C4-2B (cell line): ENCODE results near the gene DAB1.

ENCODE experiments used
- H3K27ac ChIP-seq: fragments of 450-650 bp; 2 replicates; pipeline ENCODE4 v1.5.1; 2017
- CTCF ChIP-seq: fragments of 450-650 bp; conservative IDR thresholded peaks from 2 replicates; pipeline ENCODE4 v1.5.1; 2017; ENCODE audit warnings: mild to moderate bottlenecking
- ZFX ChIP-seq: fragments of 450-650 bp; IDR thresholded peaks from 2 replicates; pipeline ENCODE4 v1.6.1; 2017

Gene DAB1

DNA sequence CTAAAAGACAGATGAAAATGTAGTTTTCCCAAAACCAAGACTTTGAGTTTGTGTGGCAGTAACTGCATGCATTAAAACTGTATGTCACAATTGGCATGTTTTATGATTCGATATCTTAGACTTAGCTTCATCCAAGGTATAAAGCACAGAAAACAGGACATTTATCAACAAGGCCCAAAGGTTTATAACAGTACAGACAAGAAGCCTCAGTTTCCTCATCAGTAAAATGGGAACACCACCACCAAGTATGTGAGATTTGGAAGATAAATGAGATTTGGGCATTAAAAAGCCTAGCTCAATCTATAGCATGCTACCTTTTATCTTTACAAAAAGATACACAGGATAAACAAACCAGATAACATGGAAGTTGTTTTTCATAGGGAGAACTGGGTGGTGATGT lies 128.5 kb downstream of the DAB1 start:
- no peak for TF ChIP-seq CTCF
- TF ChIP-seq ZFX = no peak
- no peak overlapping the region for H3K27ac ChIP-seq

DNA sequence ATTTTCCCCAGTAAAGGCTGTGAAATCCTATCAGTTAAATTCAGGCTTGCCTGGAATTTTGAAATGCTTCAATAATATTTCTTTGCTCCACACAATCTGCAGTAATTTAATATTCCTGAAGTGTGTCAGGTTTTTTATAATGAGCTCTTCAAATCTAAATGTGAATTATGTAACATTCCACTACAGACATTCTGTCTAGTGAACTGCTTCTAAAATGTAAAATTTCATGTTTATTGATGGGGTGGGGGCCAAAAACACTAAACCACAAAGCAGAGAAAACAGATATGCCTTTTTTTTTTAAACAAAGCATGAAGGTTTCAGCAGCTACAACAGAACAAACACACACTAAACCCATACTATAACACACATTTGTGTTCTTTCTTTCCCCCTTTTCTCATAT lies 129.7 kb downstream of the DAB1 start:
- no peak for TF ChIP-seq ZFX
- no peak for TF ChIP-seq CTCF
- no peak overlapping the region for H3K27ac ChIP-seq

- H3K27ac ChIP-seq = no peak overlapping the region
- no peak for TF ChIP-seq ZFX
- peak; percentile 17 for TF ChIP-seq CTCF
Measured at GRCh38 chr1:57293214-57293613, 130.6 kb downstream of the DAB1 start.

GRCh38 chr1:57289781-57290180 lies 134.1 kb downstream of the DAB1 start:
- H3K27ac ChIP-seq = no peak overlapping the region
- no peak for TF ChIP-seq ZFX
- no peak for TF ChIP-seq CTCF

DNA sequence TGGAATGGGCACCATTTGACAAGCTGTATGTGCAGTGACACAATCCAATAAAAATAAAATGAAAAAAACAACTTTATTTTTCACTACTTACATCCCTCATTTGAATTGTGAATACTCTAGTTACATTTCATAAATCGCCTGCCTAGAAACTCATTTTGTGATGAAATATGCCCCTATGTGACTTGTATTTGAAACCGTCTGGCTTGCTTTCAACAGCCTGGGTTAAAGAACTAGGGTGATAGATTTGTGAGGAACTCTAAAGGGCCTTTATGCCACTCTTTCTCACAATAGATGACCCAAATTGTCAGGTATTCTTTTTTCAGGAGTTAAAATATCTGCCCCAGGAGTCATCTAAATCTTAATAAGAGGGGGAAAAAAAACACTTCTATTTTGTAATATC lies 137.9 kb downstream of the DAB1 start:
- H3K27ac ChIP-seq = no peak overlapping the region
- TF ChIP-seq CTCF (no peak), ZFX (no peak)

DNA sequence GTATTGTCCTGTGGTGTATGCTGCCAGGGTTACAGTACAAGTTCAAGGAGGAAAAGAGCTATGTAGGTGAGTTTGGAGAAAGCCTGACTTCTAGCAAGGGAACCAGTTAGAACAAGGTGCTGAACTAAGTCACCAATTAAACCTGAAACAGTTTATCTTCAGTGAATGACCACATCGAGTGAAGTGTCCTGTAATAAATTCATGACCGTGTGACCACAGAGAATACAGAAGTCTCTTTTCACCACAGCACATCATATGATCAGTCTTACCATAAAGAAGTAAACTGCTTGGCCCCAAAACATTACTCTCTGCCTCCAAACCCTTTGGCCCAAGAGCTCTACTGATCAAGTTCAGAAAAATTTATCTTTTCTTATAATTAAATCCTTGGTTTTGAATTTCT lies 141.4 kb downstream of the DAB1 start:
- no peak for TF ChIP-seq ZFX
- TF ChIP-seq CTCF = no peak
- H3K27ac ChIP-seq = no peak overlapping the region

DNA sequence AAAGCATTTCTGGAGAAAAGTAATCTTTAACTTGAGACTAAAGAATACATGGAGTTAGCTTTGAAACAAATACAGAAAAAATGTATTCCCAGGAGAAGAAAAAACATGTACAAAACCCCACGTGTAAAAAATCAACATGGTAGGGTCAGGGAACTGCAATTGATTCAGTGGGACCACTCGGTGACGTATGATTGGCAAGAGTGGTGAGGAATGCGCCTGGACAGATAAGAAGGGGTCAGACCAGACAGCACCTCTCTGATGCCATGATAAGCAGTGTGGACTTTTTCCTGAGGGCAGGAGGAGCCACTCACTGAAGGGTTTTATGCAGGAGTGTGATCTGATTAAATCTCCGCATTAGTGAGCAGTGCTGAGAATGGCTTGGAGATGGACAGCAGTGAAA lies 142.5 kb downstream of the DAB1 start:
- TF ChIP-seq CTCF (no peak), ZFX (no peak)
- H3K27ac ChIP-seq = no peak overlapping the region
